ENCODE measurements around the gene COL4A1.

COL4A1 gene

DNA sequence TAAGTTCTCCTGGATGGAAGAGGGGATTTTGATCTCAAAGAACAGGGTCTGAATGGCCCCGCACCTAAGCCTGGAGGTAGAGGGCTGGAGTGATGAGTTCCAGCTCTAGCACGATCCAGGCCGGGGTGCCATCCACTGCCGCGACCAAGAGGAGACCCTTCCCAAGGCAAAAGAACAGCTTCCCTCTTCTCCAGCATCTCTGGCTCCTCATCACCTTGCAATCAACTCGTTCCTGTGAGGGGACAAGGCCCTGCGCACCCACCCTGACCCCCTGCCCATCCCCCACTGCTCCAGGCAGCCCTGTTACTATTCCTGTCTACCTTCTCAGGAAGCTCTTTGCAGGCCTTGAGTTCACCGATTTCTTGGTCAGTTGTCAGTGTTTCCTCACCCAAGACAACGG is 17.8 kb downstream of the COL4A1 start:
- no peak for DNase-seq (ENCODE audit: low read depth in 1 of 2, low spot score in 1 of 2)
- TF ChIP-seq, protein P1, sequence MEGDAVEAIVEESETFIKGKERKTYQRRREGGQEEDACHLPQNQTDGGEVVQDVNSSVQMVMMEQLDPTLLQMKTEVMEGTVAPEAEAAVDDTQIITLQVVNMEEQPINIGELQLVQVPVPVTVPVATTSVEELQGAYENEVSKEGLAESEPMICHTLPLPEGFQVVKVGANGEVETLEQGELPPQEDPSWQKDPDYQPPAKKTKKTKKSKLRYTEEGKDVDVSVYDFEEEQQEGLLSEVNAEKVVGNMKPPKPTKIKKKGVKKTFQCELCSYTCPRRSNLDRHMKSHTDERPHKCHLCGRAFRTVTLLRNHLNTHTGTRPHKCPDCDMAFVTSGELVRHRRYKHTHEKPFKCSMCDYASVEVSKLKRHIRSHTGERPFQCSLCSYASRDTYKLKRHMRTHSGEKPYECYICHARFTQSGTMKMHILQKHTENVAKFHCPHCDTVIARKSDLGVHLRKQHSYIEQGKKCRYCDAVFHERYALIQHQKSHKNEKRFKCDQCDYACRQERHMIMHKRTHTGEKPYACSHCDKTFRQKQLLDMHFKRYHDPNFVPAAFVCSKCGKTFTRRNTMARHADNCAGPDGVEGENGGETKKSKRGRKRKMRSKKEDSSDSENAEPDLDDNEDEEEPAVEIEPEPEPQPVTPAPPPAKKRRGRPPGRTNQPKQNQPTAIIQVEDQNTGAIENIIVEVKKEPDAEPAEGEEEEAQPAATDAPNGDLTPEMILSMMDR (IDR thresholded peaks at IDR 0.05; ENCODE audit: insufficient read depth, low read length): no peak
- no peak for TF ChIP-seq SPI1 (IDR thresholded peaks at IDR 0.05; ENCODE audit: borderline replicate concordance, low read depth)
- TF ChIP-seq, protein P2, sequence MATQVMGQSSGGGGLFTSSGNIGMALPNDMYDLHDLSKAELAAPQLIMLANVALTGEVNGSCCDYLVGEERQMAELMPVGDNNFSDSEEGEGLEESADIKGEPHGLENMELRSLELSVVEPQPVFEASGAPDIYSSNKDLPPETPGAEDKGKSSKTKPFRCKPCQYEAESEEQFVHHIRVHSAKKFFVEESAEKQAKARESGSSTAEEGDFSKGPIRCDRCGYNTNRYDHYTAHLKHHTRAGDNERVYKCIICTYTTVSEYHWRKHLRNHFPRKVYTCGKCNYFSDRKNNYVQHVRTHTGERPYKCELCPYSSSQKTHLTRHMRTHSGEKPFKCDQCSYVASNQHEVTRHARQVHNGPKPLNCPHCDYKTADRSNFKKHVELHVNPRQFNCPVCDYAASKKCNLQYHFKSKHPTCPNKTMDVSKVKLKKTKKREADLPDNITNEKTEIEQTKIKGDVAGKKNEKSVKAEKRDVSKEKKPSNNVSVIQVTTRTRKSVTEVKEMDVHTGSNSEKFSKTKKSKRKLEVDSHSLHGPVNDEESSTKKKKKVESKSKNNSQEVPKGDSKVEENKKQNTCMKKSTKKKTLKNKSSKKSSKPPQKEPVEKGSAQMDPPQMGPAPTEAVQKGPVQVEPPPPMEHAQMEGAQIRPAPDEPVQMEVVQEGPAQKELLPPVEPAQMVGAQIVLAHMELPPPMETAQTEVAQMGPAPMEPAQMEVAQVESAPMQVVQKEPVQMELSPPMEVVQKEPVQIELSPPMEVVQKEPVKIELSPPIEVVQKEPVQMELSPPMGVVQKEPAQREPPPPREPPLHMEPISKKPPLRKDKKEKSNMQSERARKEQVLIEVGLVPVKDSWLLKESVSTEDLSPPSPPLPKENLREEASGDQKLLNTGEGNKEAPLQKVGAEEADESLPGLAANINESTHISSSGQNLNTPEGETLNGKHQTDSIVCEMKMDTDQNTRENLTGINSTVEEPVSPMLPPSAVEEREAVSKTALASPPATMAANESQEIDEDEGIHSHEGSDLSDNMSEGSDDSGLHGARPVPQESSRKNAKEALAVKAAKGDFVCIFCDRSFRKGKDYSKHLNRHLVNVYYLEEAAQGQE (IDR thresholded peaks at IDR 0.05; ENCODE audit: insufficient replicate concordance, low read depth): no peak
- no peak for TF ChIP-seq GABPA (IDR thresholded peaks at IDR 0.05; ENCODE audit: low read depth)
- no peak for TF ChIP-seq POLR2AphosphoS5 (IDR thresholded peaks at IDR 0.05; ENCODE audit: low read depth)
- no peak overlapping the region for H3K27ac ChIP-seq (replicated peaks)

DNA sequence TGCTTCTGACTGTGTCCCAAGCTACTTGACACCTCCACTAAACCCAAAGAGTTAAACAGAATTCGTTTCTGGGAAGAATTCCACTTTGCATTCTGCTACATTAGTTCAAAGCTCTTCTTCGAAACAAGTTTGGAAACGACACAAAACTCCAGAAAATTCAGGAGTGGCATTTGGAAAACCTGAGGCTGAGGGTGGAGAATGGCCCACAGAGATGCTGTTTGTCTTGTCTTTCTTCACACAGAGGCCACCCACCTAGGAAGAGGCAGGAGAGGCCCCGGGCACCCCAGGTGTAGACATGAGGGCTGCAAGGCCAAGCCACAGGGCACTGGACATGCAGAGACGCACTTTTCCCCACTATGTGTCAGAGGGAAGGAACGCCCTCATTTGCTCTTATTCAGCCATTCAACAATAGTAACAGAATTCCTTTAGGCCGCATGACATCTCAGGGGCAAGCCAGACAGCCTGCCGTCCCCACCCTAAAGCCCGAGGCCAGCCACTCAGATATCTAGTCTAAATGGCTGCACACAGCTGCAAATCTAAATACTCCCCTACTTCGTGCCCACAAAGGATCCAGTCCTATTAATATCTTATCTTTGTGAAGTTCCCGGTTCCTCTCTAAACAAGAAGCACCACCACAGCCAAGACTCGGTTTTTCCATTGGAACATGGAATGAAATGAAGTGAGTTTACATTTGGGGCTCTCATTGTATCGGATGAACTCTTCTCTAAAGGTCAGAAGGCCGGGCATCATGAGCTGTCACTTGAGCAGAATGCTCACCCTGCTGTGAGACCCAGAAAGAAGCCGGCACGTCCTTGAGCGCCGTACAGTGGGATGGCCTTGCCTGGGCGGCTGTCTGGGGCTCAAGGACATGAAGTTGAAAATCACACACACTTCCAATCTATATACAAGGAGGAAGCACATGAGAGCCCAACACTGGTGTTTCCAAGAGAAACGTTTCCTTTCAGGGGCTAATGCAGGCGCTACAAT is 19.8 kb downstream of the COL4A1 start:
- DNase-seq (ENCODE audit: low read depth in 1 of 2, low spot score in 1 of 2): no peak
- Histone ChIP-seq H3K4me3 (replicated peaks; ENCODE audit: insufficient read depth, low read length) (no peak overlapping the region), H3K27ac (replicated peaks) (no peak overlapping the region), H3K27me3 (ENCODE audit: insufficient read depth, poor library complexity, severe bottlenecking) (peaks cover 11% of the 10 kb centered on the region)
- TF ChIP-seq GABPA (IDR thresholded peaks at IDR 0.05; ENCODE audit: low read depth) (no peak), SPI1 (IDR thresholded peaks at IDR 0.05; ENCODE audit: borderline replicate concordance, low read depth) (no peak), POLR2AphosphoS5 (IDR thresholded peaks at IDR 0.05; ENCODE audit: low read depth) (no peak)
- TF ChIP-seq, protein P2 (IDR thresholded peaks at IDR 0.05; ENCODE audit: insufficient replicate concordance, low read depth): no peak
- TF ChIP-seq, protein P1 (IDR thresholded peaks at IDR 0.05; ENCODE audit: insufficient read depth, low read length): no peak

More for the DNA sequence above, 17.8 kb downstream of the COL4A1 start:
- Histone ChIP-seq H3K27me3 (ENCODE audit: insufficient read depth, poor library complexity, severe bottlenecking) (peaks cover 11% of the 10 kb centered on the region), H3K4me3 (replicated peaks; ENCODE audit: insufficient read depth, low read length) (no peak overlapping the region)

DNA sequence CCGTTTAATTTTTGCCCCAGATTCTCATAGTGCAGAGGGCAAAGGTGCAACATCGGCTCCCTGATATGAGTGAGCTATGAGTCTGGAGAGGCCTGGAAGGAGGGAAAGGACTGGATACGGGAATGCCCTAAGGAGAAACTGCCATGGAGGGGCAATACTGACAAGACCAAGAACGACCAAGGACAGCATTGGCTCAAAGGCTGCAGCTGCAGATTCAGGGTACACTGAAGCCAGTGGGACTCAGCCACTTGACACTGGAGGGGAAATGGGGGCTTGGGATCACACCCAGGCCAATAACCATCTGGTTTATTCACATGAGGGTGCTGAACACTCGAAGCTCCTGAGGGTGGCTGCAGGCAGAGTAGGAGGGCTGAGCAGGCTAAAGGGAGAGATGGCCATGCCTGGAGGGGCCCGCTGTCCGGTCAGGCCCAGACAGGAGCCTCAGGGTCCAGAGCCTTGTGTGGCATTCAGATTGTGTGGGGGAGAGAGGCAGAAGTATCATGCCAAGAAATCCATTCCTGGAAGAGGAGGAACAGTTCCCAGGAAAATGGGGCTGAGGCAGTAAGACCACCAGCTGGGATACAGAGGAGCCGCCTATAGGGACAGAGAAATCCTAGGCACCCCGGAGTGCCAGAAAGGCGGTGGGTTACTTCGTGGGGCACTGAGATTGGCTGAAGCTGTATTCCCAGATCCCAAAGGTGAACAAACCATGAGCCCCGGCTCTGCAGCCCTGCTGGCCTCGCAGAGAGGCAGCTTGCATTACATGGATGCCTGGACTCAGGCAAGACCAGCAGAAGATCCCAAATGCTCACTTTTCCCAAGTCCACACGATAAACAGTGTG is 20.7 kb downstream of the COL4A1 start:
- no peak overlapping the region for H3K4me3 ChIP-seq (replicated peaks; ENCODE audit: insufficient read depth, low read length)
- no peak overlapping the region for H3K27ac ChIP-seq (replicated peaks)
- peaks cover 11% of the 10 kb centered on the region for H3K27me3 ChIP-seq (ENCODE audit: insufficient read depth, poor library complexity, severe bottlenecking)
- DNase-seq (ENCODE audit: low read depth in 1 of 2, low spot score in 1 of 2): no peak
- TF ChIP-seq SPI1 (IDR thresholded peaks at IDR 0.05; ENCODE audit: borderline replicate concordance, low read depth) (no peak), POLR2AphosphoS5 (IDR thresholded peaks at IDR 0.05; ENCODE audit: low read depth) (no peak), GABPA (IDR thresholded peaks at IDR 0.05; ENCODE audit: low read depth) (no peak)
- TF ChIP-seq, protein P2 (IDR thresholded peaks at IDR 0.05; ENCODE audit: insufficient replicate concordance, low read depth): no peak
- TF ChIP-seq, protein P1 (IDR thresholded peaks at IDR 0.05; ENCODE audit: insufficient read depth, low read length): no peak
